Fibroblast of lung (primary cell): ENCODE data around the gene ZCCHC17. TPM values are rescaled to one million over a fixed set of nuclear protein-coding genes. Genes with fewer than 3 reads are reported as not detected.

Experiments used
- DNase-seq, 2 donors: peaks; one replicate each; pipeline versions ENCODE4 v3.0.0 to v3.0.0-alpha.2; 2010; ENCODE audit warnings: low read depth in 2 of 2
- H2AFZ ChIP-seq: 2 replicates; pipeline ENCODE4 v1.5.1; 2012; ENCODE audit warnings: low read length, control low read depth, inconsistent platforms
- H3K27ac ChIP-seq: 2 replicates; pipeline ENCODE4 v1.5.1; 2011; ENCODE audit warnings: low read length, control low read depth; ENCODE audit not compliant: insufficient read depth
- H3K27me3 ChIP-seq: 2 replicates; pipeline ENCODE4 v1.5.1; 2011; ENCODE audit warnings: mild to moderate bottlenecking, low read length; ENCODE audit not compliant: control insufficient read depth, insufficient read depth
- H3K36me3 ChIP-seq: 2 replicates; pipeline ENCODE4 v1.5.1; 2011; ENCODE audit warnings: low read length; ENCODE audit not compliant: control insufficient read depth, insufficient read depth
- H3K4me1 ChIP-seq: 2 replicates; pipeline ENCODE4 v1.5.1; 2011; ENCODE audit warnings: low read length; ENCODE audit not compliant: control insufficient read depth, insufficient read depth; ENCODE audit errors: extremely low read depth
- H3K4me2 ChIP-seq: 2 replicates; pipeline ENCODE4 v1.5.1; 2011; ENCODE audit warnings: low read length, control low read depth; ENCODE audit not compliant: insufficient read depth; ENCODE audit errors: extremely low read depth
- H3K4me3 ChIP-seq, 4 experiments: fragments of 200-600 bp in 1 of 4; sonication (generic) in 1 of 4; replicated peaks in 1 of 4; 2 replicates each; pipeline ENCODE4 v1.5.1; 2011 to 2016; ENCODE audit warnings: low read length in 4 of 4, low read depth in 3 of 4, mild to moderate bottlenecking in 3 of 4, control low read depth in 2 of 4, inconsistent platforms in 1 of 4, mixed read lengths in 1 of 4; ENCODE audit not compliant: insufficient read depth in 1 of 4; ENCODE audit errors: control extremely low read depth in 1 of 4
- H3K79me2 ChIP-seq: 2 replicates; pipeline ENCODE4 v1.5.1; 2012; ENCODE audit warnings: mild to moderate bottlenecking, low read length, inconsistent platforms; ENCODE audit not compliant: control insufficient read depth, insufficient read depth
- H3K9ac ChIP-seq: 2 replicates; pipeline ENCODE4 v1.5.1; 2011; ENCODE audit warnings: mild to moderate bottlenecking, low read length, control low read depth; ENCODE audit not compliant: insufficient read depth
- H3K9me3 ChIP-seq: 2 replicates; pipeline ENCODE4 v1.5.1; 2012; ENCODE audit warnings: low read depth, low read length; ENCODE audit not compliant: control insufficient read depth, insufficient read depth
- H4K20me1 ChIP-seq: 2 replicates; pipeline ENCODE4 v1.5.1; 2011; ENCODE audit warnings: low read length; ENCODE audit not compliant: control insufficient read depth, insufficient read depth; ENCODE audit errors: extremely low read depth
- EZH2 ChIP-seq: IDR thresholded peaks from 2 replicates; pipeline ENCODE4 v1.5.1; 2012; ENCODE audit warnings: low read length, control low read depth, mild to moderate bottlenecking; ENCODE audit errors: missing control alignments
- polyA plus RNA-seq, 2 donors: library from polyadenylated mRNA; depleted of rRNA in 1 of 2; stranded (reverse) in 1 of 2; unstranded in 1 of 2; fragments of >200 nt; gene quantifications; 2 replicates each; pipeline ENCODE4 v1.2.1, GENCODE V29; 2011 to 2012; ENCODE audit warnings: missing spikeins in 1 of 2
- total RNA-seq: library from RNA; depleted of rRNA; stranded (reverse); fragments of >200 nt; gene quantifications from 2 replicates; pipeline ENCODE4 v1.2.1, GENCODE V29; 2014
- TF ChIP-seq, protein P1 (sequence below), 2 donors: IDR thresholded peaks in 1 of 2; conservative IDR thresholded peaks in 1 of 2; 1 replicate in 1 of 2; 2 replicates in 1 of 2; pipeline ENCODE4 v1.5.1; 2011 to 2012; ENCODE audit warnings: low read length in 2 of 2, control low read depth in 1 of 2, inconsistent platforms in 1 of 2, low read depth in 1 of 2, mild to moderate bottlenecking in 1 of 2

ZCCHC17 gene
- total and polyA plus RNA-seq, 2 donors (not counting 1 experiment from before 2014, with no cell fraction given): 34.0 to 62.3 TPM

DNA sequence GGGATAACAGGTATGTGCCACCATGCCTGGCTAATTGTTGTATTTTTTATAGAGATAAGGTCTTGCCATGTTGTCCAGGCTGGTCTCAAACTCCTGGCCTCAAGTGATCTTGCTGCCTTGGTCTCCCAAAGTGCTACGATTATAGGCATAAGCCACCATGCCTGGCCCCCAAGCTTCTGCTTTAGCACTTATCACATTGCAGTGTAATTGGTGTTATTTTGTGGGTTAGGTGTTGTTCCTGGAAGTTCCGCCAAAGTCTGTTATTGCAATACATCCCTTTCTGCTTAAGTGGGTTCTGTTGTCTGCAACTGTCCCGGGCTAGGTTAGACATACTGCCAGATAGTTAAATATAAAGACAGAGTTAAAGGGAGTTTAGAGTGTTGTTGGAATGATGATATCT lies 3.4 kb downstream of the ZCCHC17 start:
- TF ChIP-seq, protein P1, sequence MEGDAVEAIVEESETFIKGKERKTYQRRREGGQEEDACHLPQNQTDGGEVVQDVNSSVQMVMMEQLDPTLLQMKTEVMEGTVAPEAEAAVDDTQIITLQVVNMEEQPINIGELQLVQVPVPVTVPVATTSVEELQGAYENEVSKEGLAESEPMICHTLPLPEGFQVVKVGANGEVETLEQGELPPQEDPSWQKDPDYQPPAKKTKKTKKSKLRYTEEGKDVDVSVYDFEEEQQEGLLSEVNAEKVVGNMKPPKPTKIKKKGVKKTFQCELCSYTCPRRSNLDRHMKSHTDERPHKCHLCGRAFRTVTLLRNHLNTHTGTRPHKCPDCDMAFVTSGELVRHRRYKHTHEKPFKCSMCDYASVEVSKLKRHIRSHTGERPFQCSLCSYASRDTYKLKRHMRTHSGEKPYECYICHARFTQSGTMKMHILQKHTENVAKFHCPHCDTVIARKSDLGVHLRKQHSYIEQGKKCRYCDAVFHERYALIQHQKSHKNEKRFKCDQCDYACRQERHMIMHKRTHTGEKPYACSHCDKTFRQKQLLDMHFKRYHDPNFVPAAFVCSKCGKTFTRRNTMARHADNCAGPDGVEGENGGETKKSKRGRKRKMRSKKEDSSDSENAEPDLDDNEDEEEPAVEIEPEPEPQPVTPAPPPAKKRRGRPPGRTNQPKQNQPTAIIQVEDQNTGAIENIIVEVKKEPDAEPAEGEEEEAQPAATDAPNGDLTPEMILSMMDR (conservative IDR thresholded peaks at IDR 0.05 in 1 of 2, IDR thresholded peaks at IDR 0.05 in 1 of 2; ENCODE audit: low read depth in 1 of 2, low read length in 2 of 2): no peak
- TF ChIP-seq EZH2: no peak
- Histone ChIP-seq H4K20me1 (no peaks in the 10 kb centered on the region), H3K27me3 (no peaks in the 10 kb centered on the region)

DNA sequence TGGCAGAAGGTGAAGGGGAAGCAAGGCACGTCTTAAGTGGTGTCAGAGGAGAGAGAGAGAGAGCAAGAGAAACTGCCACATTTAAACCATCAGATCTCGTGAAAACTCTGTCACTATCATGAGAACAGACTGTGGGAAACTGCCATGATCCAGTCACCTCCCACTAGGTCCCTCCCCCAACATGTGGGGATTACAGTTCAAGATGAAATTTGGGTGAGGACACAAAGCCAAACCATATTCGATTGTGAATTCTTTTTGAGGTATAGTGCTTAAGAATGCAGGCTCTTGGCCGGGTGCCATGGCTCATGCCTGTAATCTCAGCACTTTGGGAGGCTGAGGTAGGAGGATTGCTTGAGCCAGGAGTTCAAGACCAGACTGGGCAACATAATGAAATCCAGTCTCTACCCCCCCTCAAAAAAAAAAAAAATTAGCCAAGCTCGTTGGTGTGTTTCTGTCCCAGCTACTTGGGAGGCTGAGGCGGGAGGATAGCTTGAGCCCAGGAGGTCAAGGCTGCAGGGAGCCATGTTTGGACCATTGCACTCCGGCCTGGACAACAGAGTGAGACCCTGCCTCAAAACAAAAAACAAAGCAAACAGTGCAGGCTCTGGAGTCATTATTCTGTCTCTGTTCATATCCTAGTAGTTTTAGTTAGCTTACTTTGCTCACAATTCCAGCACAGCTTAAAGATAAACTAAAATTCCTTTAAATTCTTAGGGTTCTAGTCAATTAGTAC lies 6.0 kb downstream of the ZCCHC17 start:
- no peak overlapping the region for H3K4me3 ChIP-seq
- H4K20me1 ChIP-seq: no peaks in the 10 kb centered on the region
- H3K9ac ChIP-seq: no peak overlapping the region
- no peaks in the 10 kb centered on the region for H3K9me3 ChIP-seq
- no peaks in the 10 kb centered on the region for H3K27me3 ChIP-seq
- TF ChIP-seq EZH2: no peak
- TF ChIP-seq, protein P1 (conservative IDR thresholded peaks at IDR 0.05 in 1 of 2, IDR thresholded peaks at IDR 0.05 in 1 of 2; ENCODE audit: low read depth in 1 of 2, low read length in 2 of 2): no peak
- peaks cover 8% of the 10 kb centered on the region for H3K4me1 ChIP-seq
- H3K79me2 ChIP-seq: peaks cover 31% of the 10 kb centered on the region
- no peak overlapping the region for H3K27ac ChIP-seq
- DNase-seq: peak; percentile 27 to 33
- H3K36me3 ChIP-seq: no peaks in the 10 kb centered on the region
- H2AFZ ChIP-seq: no peak overlapping the region
- H3K4me2 ChIP-seq: no peak overlapping the region

More for the DNA sequence above, 3.4 kb downstream of the ZCCHC17 start:
- Histone ChIP-seq H3K4me1 (peaks cover 7% of the 10 kb centered on the region), H3K9me3 (no peaks in the 10 kb centered on the region), H3K79me2 (peaks cover 53% of the 10 kb centered on the region), H3K4me2 (no peak overlapping the region), H3K9ac (no peak overlapping the region), H3K4me3 (no peak overlapping the region), H2AFZ (no peak overlapping the region), H3K36me3 (no peaks in the 10 kb centered on the region), H3K27ac (no peak overlapping the region)
- DNase-seq: no peak

DNA sequence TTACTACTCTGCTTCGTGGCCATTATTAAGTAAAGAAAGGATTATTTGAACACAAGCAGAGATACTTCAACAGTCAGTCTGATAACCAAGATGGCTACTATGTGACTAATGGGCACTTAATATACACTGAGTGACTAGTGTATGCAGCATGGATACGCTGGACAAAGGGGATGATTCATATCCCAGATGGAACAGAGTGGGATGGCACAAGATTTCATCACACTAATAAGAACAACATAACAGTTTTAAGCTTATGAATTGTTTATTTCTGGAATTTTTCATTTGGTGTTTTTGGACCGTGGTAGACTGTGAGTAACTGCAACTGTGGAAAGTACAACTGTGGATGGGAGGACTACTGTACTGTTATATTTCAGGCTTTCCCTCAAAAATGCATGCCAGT lies 9.4 kb downstream of the ZCCHC17 start:
- Histone ChIP-seq H3K27me3 (no peaks in the 10 kb centered on the region), H3K9ac (no peak overlapping the region), H4K20me1 (no peaks in the 10 kb centered on the region), H2AFZ (no peak overlapping the region), H3K4me1 (peaks cover 5% of the 10 kb centered on the region), H3K9me3 (no peaks in the 10 kb centered on the region), H3K79me2 (peaks cover 4% of the 10 kb centered on the region), H3K27ac (peak overlapping the region; percentile 51), H3K36me3 (no peaks in the 10 kb centered on the region), H3K4me2 (peak overlapping the region; percentile 50), H3K4me3 (no peak overlapping the region)
- DNase-seq: peak; percentile 93 to 98
- no peak for TF ChIP-seq EZH2
